Measurements from ENCODE around the gene APEH. TPM values are rescaled to one million over a fixed set of nuclear protein-coding genes. Genes with fewer than 3 reads are reported as not detected.

Gene APEH
- total and polyA plus RNA-seq, 2 donors (not counting 1 experiment from before 2014, with no cell fraction given), result 52.6 to 137 TPM

DNA sequence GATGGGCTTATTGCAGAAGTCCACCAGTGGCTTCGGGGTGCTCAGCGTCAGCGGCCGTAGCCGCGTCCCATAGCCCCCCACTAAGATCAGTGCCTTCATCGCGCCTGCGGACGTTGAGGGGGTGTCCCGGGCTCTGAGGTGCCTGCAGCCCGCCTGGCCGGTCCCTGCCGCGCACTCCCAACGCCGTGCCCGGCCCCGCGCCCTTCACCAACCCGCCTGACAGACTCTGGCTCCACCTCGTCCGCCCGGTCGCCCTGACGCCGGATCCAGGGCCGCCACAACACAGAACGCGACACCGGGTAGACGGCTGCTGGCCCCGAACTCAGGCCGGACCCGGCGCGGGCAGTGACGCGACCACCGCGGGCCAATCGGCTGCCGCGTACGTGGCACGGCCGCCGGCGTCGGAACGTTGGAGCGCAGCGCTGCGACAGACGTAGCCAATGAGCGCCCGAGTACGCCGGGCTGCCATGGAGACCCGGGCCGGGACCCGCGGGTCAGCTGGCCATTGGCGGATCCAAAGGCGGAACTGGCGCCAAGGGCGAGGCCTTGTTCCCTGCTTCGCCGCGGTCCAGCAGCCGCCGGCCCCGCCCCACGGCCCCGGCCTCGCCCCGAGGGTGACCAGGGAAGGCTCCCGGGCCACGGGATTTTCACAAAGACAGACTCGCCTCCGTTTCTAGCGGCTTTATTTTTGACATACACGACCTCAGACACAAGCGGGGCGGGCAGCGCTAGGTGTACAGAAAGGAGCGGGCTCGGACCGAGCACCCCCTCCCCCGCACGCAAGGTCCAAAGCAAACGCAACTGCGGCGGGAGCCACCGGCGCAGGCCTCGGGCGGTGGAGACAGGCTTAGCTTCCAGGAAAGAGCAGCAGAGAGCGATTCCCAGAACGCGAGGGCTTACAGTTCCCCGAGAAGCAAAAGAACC lies 49.7 kb downstream of the APEH start, which contains the start of gene GMPPB:
TSS of gene GMPPB (minus strand) at position 324 of the 924 bp plus-strand sequence. CDS start at position 99, 225 bp downstream.
- H3K4me3 ChIP-seq (replicated peaks in 1 of 4; ENCODE audit: control extremely low read depth in 1 of 4, insufficient read depth in 1 of 4, low read depth in 3 of 4, low read length in 4 of 4), result peak within 1 kb of the TSS; percentile 86 to 99 (median 98)
- peaks cover 12% of the 10 kb centered on the region for H3K4me1 ChIP-seq (ENCODE audit: control insufficient read depth, extremely low read depth, insufficient read depth, low read length)
- no peaks in the 10 kb centered on the region for H4K20me1 ChIP-seq (ENCODE audit: control insufficient read depth, extremely low read depth, insufficient read depth, low read length)
- no peak for TF ChIP-seq EZH2 (IDR thresholded peaks at IDR 0.05; ENCODE audit: low read length, missing control alignments)
- TF ChIP-seq, protein P1, sequence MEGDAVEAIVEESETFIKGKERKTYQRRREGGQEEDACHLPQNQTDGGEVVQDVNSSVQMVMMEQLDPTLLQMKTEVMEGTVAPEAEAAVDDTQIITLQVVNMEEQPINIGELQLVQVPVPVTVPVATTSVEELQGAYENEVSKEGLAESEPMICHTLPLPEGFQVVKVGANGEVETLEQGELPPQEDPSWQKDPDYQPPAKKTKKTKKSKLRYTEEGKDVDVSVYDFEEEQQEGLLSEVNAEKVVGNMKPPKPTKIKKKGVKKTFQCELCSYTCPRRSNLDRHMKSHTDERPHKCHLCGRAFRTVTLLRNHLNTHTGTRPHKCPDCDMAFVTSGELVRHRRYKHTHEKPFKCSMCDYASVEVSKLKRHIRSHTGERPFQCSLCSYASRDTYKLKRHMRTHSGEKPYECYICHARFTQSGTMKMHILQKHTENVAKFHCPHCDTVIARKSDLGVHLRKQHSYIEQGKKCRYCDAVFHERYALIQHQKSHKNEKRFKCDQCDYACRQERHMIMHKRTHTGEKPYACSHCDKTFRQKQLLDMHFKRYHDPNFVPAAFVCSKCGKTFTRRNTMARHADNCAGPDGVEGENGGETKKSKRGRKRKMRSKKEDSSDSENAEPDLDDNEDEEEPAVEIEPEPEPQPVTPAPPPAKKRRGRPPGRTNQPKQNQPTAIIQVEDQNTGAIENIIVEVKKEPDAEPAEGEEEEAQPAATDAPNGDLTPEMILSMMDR (conservative IDR thresholded peaks at IDR 0.05 in 1 of 2, IDR thresholded peaks at IDR 0.05 in 1 of 2; ENCODE audit: low read depth in 1 of 2, low read length in 2 of 2), result no peak
- no peaks in the 10 kb centered on the region for H3K9me3 ChIP-seq (ENCODE audit: control insufficient read depth, insufficient read depth, low read depth, low read length)
- peak within 1 kb of the TSS; percentile 95 for H3K9ac ChIP-seq (ENCODE audit: insufficient read depth, low read length)
- H3K36me3 ChIP-seq (ENCODE audit: control insufficient read depth, insufficient read depth, low read length), result peaks cover 34% of the 10 kb centered on the region
- H3K27me3 ChIP-seq (ENCODE audit: control insufficient read depth, insufficient read depth, low read length), result no peaks in the 10 kb centered on the region
- H3K27ac ChIP-seq (ENCODE audit: insufficient read depth, low read length), result peak within 1 kb of the TSS; percentile 97
- peak within 1 kb of the TSS; percentile 51 for H2AFZ ChIP-seq (ENCODE audit: low read length)
- peak within 1 kb of the TSS; percentile 90 for H3K4me2 ChIP-seq (ENCODE audit: extremely low read depth, insufficient read depth, low read length)
- H3K79me2 ChIP-seq (ENCODE audit: control insufficient read depth, insufficient read depth, low read length), result peaks cover 16% of the 10 kb centered on the region
- DNase-seq (ENCODE audit: low read depth in 2 of 2), result peak; percentile 96

DNA sequence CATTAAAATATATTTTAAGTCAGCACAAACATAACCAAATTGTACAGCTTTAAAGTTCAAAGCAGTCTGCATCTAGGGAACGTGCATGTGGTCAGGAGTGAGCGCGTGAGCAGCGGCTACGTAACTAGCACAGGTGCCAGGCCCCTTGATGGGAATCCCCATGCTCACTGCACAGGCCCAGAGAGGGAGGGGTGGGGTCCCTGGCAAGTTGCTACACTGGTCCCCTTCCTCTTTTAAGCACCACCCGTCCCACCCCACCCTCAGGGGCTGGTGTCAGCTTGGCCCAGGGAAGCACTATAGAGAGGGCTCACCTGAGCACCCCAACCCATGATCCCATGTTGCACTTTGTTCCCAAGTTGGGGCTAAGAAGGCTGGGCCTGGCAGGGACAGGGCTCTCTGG lies 50.4 kb downstream of the APEH start:
- TF ChIP-seq EZH2 (IDR thresholded peaks at IDR 0.05; ENCODE audit: low read length, missing control alignments), result no peak
- H2AFZ ChIP-seq (ENCODE audit: low read length), result no peak overlapping the region
- H3K27me3 ChIP-seq (ENCODE audit: control insufficient read depth, insufficient read depth, low read length), result no peaks in the 10 kb centered on the region
- peaks cover 7% of the 10 kb centered on the region for H3K4me1 ChIP-seq (ENCODE audit: control insufficient read depth, extremely low read depth, insufficient read depth, low read length)
- peaks cover 34% of the 10 kb centered on the region for H3K36me3 ChIP-seq (ENCODE audit: control insufficient read depth, insufficient read depth, low read length)
- peak overlapping the region; percentile 92 for H3K27ac ChIP-seq (ENCODE audit: insufficient read depth, low read length)
- H3K9ac ChIP-seq (ENCODE audit: insufficient read depth, low read length), result peak overlapping the region; percentile 78
- H3K79me2 ChIP-seq (ENCODE audit: control insufficient read depth, insufficient read depth, low read length), result peaks cover 16% of the 10 kb centered on the region
- DNase-seq (ENCODE audit: low read depth in 2 of 2), result no peak
- H3K4me2 ChIP-seq (ENCODE audit: extremely low read depth, insufficient read depth, low read length), result peak overlapping the region; percentile 90
- peak overlapping the region; percentile 49 to 98 (median 56) for H3K4me3 ChIP-seq (replicated peaks in 1 of 4; ENCODE audit: control extremely low read depth in 1 of 4, insufficient read depth in 1 of 4, low read depth in 3 of 4, low read length in 4 of 4)
- no peaks in the 10 kb centered on the region for H3K9me3 ChIP-seq (ENCODE audit: control insufficient read depth, insufficient read depth, low read depth, low read length)
- no peaks in the 10 kb centered on the region for H4K20me1 ChIP-seq (ENCODE audit: control insufficient read depth, extremely low read depth, insufficient read depth, low read length)

DNA sequence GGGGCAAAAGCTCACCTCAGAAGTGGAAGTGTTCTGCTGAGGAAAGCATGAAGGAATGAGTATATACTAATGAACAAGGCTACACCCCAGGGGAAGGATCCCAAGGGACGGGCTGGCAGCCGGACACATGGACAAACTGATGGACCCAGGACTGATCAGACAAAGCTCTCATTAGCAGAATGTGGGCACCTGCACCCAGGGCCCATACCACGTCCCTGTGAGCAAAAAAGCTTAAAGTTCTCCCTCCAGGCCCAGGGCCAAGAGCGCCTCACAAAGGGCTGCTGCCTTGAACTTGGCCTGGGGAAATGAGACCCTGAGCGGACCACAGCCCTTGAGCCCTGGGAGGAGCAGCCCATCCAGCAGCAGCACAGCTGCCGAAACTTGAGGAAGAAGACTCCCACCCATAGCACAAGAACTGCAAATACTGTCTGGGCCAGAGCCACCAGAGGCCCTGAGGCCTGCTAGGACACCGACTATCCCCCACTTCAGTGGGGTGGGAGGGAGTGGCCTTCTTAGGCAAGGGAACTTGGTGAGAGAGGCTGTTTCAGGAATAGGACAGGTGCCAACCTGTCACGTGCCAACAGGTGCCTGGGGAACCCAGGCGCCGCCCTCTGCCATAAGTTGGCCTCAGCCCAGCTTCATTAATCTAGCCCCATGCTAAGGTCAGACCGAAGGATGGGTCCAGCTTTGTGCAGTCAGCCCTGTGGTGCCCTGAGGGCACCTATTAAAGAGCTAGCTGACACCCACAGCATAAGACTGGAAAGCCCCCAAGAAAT lies 51.9 kb downstream of the APEH start:
- Histone ChIP-seq H3K79me2 (ENCODE audit: control insufficient read depth, insufficient read depth, low read length) (peaks cover 16% of the 10 kb centered on the region), H3K4me2 (ENCODE audit: extremely low read depth, insufficient read depth, low read length) (no peak overlapping the region), H2AFZ (ENCODE audit: low read length) (no peak overlapping the region), H3K4me3 (replicated peaks in 1 of 4; ENCODE audit: control extremely low read depth in 1 of 4, insufficient read depth in 1 of 4, low read depth in 3 of 4, low read length in 4 of 4) (no peak overlapping the region), H4K20me1 (ENCODE audit: control insufficient read depth, extremely low read depth, insufficient read depth, low read length) (no peaks in the 10 kb centered on the region), H3K36me3 (ENCODE audit: control insufficient read depth, insufficient read depth, low read length) (peaks cover 27% of the 10 kb centered on the region), H3K27me3 (ENCODE audit: control insufficient read depth, insufficient read depth, low read length) (no peaks in the 10 kb centered on the region), H3K9me3 (ENCODE audit: control insufficient read depth, insufficient read depth, low read depth, low read length) (no peaks in the 10 kb centered on the region), H3K27ac (ENCODE audit: insufficient read depth, low read length) (no peak overlapping the region), H3K4me1 (ENCODE audit: control insufficient read depth, extremely low read depth, insufficient read depth, low read length) (peaks cover 7% of the 10 kb centered on the region), H3K9ac (ENCODE audit: insufficient read depth, low read length) (no peak overlapping the region)
- DNase-seq (ENCODE audit: low read depth in 2 of 2), result no peak
- TF ChIP-seq EZH2 (IDR thresholded peaks at IDR 0.05; ENCODE audit: low read length, missing control alignments), result no peak
- TF ChIP-seq, protein P1 (conservative IDR thresholded peaks at IDR 0.05 in 1 of 2, IDR thresholded peaks at IDR 0.05 in 1 of 2; ENCODE audit: low read depth in 1 of 2, low read length in 2 of 2), result no peak

All from fibroblast of lung (primary cell).